ENCODE measurements around the gene SPACA6. TPM values are rescaled to one million over a fixed set of nuclear protein-coding genes. Genes with fewer than 3 reads are reported as not detected.
"Not testable (repeated sequence)": the region's sequence is repeated elsewhere in the genome, so short reads cannot be mapped to it uniquely, and the experiment has no call there.

Gene SPACA6, protein sequence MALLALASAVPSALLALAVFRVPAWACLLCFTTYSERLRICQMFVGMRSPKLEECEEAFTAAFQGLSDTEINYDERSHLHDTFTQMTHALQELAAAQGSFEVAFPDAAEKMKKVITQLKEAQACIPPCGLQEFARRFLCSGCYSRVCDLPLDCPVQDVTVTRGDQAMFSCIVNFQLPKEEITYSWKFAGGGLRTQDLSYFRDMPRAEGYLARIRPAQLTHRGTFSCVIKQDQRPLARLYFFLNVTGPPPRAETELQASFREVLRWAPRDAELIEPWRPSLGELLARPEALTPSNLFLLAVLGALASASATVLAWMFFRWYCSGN
- 1 to 10 TPM; 5.5 to 9.9 (median 6.9) TPM for total RNA-seq
- total RNA-seq (2013) = 1.8 TPM
- 1.0 to 4.1 (median 2.5) reads per million in 29 experiments for total RNA-seq

DNA sequence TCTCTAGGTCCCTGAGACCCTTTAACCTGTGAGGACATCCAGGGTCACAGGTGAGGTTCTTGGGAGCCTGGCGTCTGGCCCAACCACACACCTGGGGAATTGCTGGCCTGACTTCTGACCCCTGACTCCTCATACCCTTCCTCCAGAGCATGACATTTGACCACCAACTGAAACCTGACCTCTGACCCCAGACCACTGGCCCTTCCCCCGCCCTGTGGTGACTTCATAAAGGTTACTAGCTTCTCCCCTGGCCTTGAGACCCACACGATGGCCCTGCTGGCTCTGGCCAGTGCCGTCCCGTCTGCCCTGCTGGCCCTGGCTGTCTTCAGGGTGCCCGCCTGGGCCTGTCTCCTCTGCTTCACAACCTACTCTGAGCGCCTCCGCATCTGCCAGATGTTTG, at the start of gene SPACA6:
Gene SPACA6 (plus strand): TSS at position 71 of the 400 bp plus-strand sequence. CDS start 197 bp downstream, at position 268.
- H3K9me3 Mint-ChIP-seq = no peaks in the 10 kb centered on the region
- peaks cover 0 to 4% of the 10 kb centered on the region in 2 donors for H3K27me3 Mint-ChIP-seq
- no peak for ATAC-seq (replicated peaks in 1 of 4)
- POLR2A ChIA-PET = no interaction called here
- Histone ChIP-seq H3K4me3 (ENCODE audit: control insufficient read depth in 1 of 2, extremely low read depth in 1 of 2, low read length in 1 of 2) (no peak within 1 kb of the TSS), H3K27ac (ENCODE audit: low read length) (no peak within 1 kb of the TSS), H3K9me3 (no peaks in the 10 kb centered on the region), H3K27me3 (replicated peaks in 1 of 2; ENCODE audit: control insufficient read depth in 2 of 2, extremely low read depth in 1 of 2, insufficient read depth in 2 of 2, low read length in 1 of 2) (peaks cover 0 to 22% of the 10 kb centered on the region in 2 experiments), H3K36me3 (ENCODE audit: control insufficient read depth in 2 of 2, extremely low read depth in 1 of 2, insufficient read depth in 1 of 2, low read length in 1 of 2) (no peaks in the 10 kb centered on the region), H3K4me1 (ENCODE audit: control insufficient read depth in 1 of 2, extremely low read depth in 1 of 2, insufficient read depth in 2 of 2, low read length in 2 of 2) (peaks cover 2 to 29% of the 10 kb centered on the region in 2 experiments)
- peaks cover 7% of the 10 kb centered on the region for H3K36me3 Mint-ChIP-seq
- DNase-seq = no peak
- CTCF ChIA-PET = no interaction called here
- no peak within 1 kb of the TSS for H3K27ac Mint-ChIP-seq
- H3K4me3 Mint-ChIP-seq = peak within 1 kb of the TSS in 2 of 3 donors; percentile 19 to 27
- peaks cover 13 to 26% (median 18%) of the 10 kb centered on the region in 3 donors for H3K4me1 Mint-ChIP-seq
- 86% methylated on average over 5 of the region's 8 CpGs for WGBS (ENCODE audit: insufficient coverage)

DNA sequence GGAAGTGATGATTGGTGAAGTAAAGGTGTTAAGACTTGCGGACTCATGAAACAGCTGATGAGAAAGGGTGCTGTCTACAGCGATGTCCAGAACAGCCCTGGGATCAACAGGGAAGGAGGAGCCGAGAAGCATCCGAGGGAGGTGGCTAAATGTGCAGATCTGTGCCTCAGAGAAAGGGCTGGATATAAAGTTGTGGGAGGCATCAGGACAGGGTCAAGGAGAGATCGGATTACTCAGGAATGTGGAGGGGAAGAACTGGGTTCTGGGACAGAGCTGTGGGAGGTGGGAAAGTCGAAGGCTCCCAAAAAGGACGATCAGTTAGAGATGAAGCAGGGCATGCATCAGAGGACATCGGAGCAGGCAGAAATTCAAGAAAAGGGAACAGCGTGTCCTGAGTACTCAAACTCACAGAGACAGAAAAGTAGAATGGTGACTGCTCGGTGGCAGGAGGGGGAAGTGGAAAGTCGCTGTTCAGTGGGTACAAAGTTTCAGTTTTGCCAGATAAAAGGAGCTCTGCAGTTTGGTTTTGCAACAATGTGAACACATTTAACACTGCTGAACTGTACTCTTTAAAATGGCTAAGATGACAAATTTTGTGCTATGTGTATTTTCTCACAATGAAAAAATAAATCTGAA, 48.4 kb upstream of the SPACA6 start:
- ChIA-PET POLR2A (no interaction called here), CTCF (no interaction called here)
- H3K4me3 ChIP-seq (ENCODE audit: control insufficient read depth in 1 of 2, extremely low read depth in 1 of 2, low read length in 1 of 2) = no peak overlapping the region
- H3K27me3 Mint-ChIP-seq = peaks cover 16 to 42% of the 10 kb centered on the region in 2 donors
- DNase-seq = no peak
- H3K27ac Mint-ChIP-seq = no peak overlapping the region
- WGBS (ENCODE audit: insufficient coverage) = 53% methylated on average over 10 of the region's 11 CpGs
- ATAC-seq (replicated peaks in 1 of 4) = no peak
- no peaks in the 10 kb centered on the region for H3K9me3 ChIP-seq
- H3K4me1 Mint-ChIP-seq = peaks cover 0 to 8% (median 0%) of the 10 kb centered on the region in 3 donors
- no peak overlapping the region for H3K4me3 Mint-ChIP-seq
- H3K27ac ChIP-seq (ENCODE audit: low read length) = no peak overlapping the region
- H3K36me3 Mint-ChIP-seq = no peaks in the 10 kb centered on the region
- no peaks in the 10 kb centered on the region for H3K36me3 ChIP-seq (ENCODE audit: control insufficient read depth in 2 of 2, extremely low read depth in 1 of 2, insufficient read depth in 1 of 2, low read length in 1 of 2)
- no peaks in the 10 kb centered on the region for H3K4me1 ChIP-seq (ENCODE audit: control insufficient read depth in 1 of 2, extremely low read depth in 1 of 2, insufficient read depth in 2 of 2, low read length in 2 of 2)
- no peaks in the 10 kb centered on the region for H3K9me3 Mint-ChIP-seq
- peaks cover 0 to 28% of the 10 kb centered on the region in 2 experiments for H3K27me3 ChIP-seq (replicated peaks in 1 of 2; ENCODE audit: control insufficient read depth in 2 of 2, extremely low read depth in 1 of 2, insufficient read depth in 2 of 2, low read length in 1 of 2)

DNA sequence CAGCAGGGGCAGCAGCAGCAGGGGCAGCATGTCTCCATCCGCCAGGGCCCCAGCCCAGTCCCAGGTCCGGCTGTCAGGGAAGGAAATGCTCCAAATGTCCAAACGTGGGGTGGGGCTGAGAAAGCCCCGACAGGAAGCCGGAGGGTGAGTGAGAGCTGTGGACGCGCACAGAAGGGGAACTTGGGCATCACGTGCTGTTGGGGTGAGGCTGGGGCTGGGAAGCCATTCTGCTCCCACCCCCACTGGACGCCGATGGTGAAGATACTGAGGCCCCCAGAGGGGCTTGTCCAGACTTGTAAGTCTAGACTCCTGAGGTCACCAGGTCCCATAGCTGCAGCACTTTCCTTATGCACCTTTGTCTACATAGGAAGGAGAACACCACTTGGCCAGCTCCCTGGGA, 46.4 kb upstream of the SPACA6 start, which contains the start of gene SIGLEC14:
Gene SIGLEC14 (minus strand): TSS at position 96 of the 400 bp plus-strand sequence. CDS start 66 bp downstream, at position 30.
- H3K4me1 Mint-ChIP-seq; H3K36me3 Mint-ChIP-seq; H3K9me3 ChIP-seq; DNase-seq; H3K4me3 ChIP-seq (ENCODE audit: control insufficient read depth in 1 of 2, extremely low read depth in 1 of 2, low read length in 1 of 2); POLR2A ChIA-PET; H3K4me1 ChIP-seq (ENCODE audit: control insufficient read depth in 1 of 2, extremely low read depth in 1 of 2, insufficient read depth in 2 of 2, low read length in 2 of 2); H3K9me3 Mint-ChIP-seq; H3K27ac Mint-ChIP-seq; H3K36me3 ChIP-seq (ENCODE audit: control insufficient read depth in 2 of 2, extremely low read depth in 1 of 2, insufficient read depth in 1 of 2, low read length in 1 of 2); CTCF ChIA-PET; H3K27ac ChIP-seq (ENCODE audit: low read length); H3K4me3 Mint-ChIP-seq; ATAC-seq (replicated peaks in 1 of 4): not testable (repeated sequence)
- 6% methylated on average over 2 of the region's 10 CpGs for WGBS (ENCODE audit: insufficient coverage)
- H3K27me3 Mint-ChIP-seq = peaks cover 26 to 41% of the 10 kb centered on the region in 2 donors
- peaks cover 0 to 28% of the 10 kb centered on the region in 2 experiments for H3K27me3 ChIP-seq (replicated peaks in 1 of 2; ENCODE audit: control insufficient read depth in 2 of 2, extremely low read depth in 1 of 2, insufficient read depth in 2 of 2, low read length in 1 of 2)

DNA sequence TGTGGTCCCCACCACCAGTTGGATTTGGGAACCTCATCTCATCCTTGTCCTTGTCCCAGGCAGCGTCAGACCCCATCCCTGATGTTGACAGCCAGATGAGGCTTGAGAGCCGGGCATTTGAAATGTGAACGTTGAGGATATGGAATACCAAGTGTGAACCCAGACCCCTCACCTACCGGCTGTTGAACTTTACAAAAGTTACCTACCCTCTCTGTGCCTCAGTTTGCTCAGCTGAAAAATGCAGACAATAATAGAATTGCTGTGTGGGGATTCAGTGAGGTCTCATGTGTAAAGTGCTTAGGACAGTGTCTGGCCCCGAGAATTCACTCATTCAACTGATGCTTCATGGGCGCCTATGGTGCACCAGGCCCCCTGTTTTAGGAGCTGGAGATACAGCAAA, 45.8 kb upstream of the SPACA6 start:
- ChIA-PET CTCF (no interaction called here), POLR2A (no interaction called here)
- Histone ChIP-seq H3K36me3 (ENCODE audit: control insufficient read depth in 2 of 2, extremely low read depth in 1 of 2, insufficient read depth in 1 of 2, low read length in 1 of 2) (no peaks in the 10 kb centered on the region), H3K4me1 (ENCODE audit: control insufficient read depth in 1 of 2, extremely low read depth in 1 of 2, insufficient read depth in 2 of 2, low read length in 2 of 2) (no peaks in the 10 kb centered on the region), H3K27me3 (replicated peaks in 1 of 2; ENCODE audit: control insufficient read depth in 2 of 2, extremely low read depth in 1 of 2, insufficient read depth in 2 of 2, low read length in 1 of 2) (peaks cover 0 to 28% of the 10 kb centered on the region in 2 experiments), H3K4me3 (ENCODE audit: control insufficient read depth in 1 of 2, extremely low read depth in 1 of 2, low read length in 1 of 2) (no peak overlapping the region), H3K9me3 (no peaks in the 10 kb centered on the region), H3K27ac (ENCODE audit: low read length) (no peak overlapping the region)
- Mint-ChIP-seq H3K36me3 (no peaks in the 10 kb centered on the region), H3K27ac (no peak overlapping the region), H3K4me1 (peaks cover 0 to 8% (median 0%) of the 10 kb centered on the region in 3 donors), H3K27me3 (peaks cover 30 to 46% of the 10 kb centered on the region in 2 donors), H3K4me3 (no peak overlapping the region), H3K9me3 (no peaks in the 10 kb centered on the region)
- DNase-seq = no peak
- WGBS (ENCODE audit: insufficient coverage) = 89% methylated on average over 4 of the region's 6 CpGs
- ATAC-seq (replicated peaks in 1 of 4) = no peak

DNA sequence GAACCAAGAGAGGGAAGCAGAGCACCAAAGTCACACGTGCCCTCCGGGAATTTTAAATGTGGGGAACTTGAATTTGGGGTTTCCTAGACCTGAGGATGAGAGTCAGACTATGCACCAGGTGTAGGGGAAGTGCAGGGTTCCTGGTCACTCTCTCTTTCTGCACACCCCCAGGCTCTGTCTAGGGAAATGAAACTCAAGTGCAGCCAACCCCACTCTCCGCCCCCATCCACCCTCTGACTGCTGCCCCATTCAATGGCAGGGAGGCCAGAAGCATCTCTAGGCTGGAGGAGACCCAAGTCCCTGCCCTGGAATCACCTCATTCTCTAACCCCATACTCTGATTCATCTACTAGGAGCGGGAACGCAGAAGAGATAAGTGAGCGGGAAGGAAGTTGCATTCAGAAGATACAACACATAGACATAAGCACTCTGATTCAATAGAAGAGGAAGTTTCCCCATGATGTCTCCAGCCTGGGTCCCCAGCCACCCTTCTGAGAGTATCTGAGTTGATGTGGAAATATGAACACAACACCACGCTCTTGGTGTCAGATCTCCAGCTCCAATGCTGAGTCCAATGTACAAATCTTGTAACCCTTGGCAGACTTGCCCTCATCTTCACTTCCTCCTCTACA, 41.8 kb upstream of the SPACA6 start:
- ChIA-PET CTCF (interaction anchor here in 1 of 2 donors (0.9 kb wide), 1 partner anchor 180 kb away, joined by 3 read pairs; no protein-coding TSS in a partner anchor), POLR2A (no interaction called here)
- H3K9me3 Mint-ChIP-seq = peaks cover 0 to 6% (median 6%) of the 10 kb centered on the region in 3 donors
- Histone ChIP-seq H3K9me3 (no peaks in the 10 kb centered on the region), H3K4me3 (ENCODE audit: control insufficient read depth in 1 of 2, extremely low read depth in 1 of 2, low read length in 1 of 2) (no peak overlapping the region), H3K4me1 (ENCODE audit: control insufficient read depth in 1 of 2, extremely low read depth in 1 of 2, insufficient read depth in 2 of 2, low read length in 2 of 2) (no peaks in the 10 kb centered on the region), H3K27me3 (replicated peaks in 1 of 2; ENCODE audit: control insufficient read depth in 2 of 2, extremely low read depth in 1 of 2, insufficient read depth in 2 of 2, low read length in 1 of 2) (peaks cover 0 to 12% of the 10 kb centered on the region in 2 experiments), H3K36me3 (ENCODE audit: control insufficient read depth in 2 of 2, extremely low read depth in 1 of 2, insufficient read depth in 1 of 2, low read length in 1 of 2) (no peaks in the 10 kb centered on the region), H3K27ac (ENCODE audit: low read length) (no peak overlapping the region)
- no peak overlapping the region for H3K4me3 Mint-ChIP-seq
- peaks cover 36 to 40% of the 10 kb centered on the region in 2 donors for H3K27me3 Mint-ChIP-seq
- H3K36me3 Mint-ChIP-seq = no peaks in the 10 kb centered on the region
- 63% methylated on average over 2 of the region's 7 CpGs for WGBS (ENCODE audit: insufficient coverage)
- H3K27ac Mint-ChIP-seq = no peak overlapping the region
- ATAC-seq (replicated peaks in 1 of 4) (no peak), DNase-seq (no peak)
- H3K4me1 Mint-ChIP-seq = no peaks in the 10 kb centered on the region

DNA sequence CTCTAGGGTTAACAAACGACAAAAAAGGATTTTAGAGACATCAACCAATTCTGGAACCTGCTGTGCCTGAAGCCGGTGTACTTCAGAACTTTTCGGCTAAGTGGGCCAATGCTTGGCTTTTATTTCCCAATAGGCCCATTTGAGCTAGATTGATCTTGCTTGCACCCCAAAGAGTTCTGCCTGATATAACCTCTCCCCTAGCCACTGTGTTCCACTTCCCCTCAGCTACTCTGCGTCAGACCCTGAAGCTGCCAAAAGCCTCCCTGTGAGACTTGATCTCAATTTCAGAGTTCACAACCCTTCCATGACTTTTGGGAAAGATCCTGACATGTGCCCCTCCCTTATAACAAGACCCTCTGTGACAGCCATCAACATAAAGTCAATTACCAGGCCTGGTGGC, 40.9 kb upstream of the SPACA6 start:
- Mint-ChIP-seq H3K4me3 (no peak overlapping the region), H3K27me3 (peaks cover 40 to 41% of the 10 kb centered on the region in 2 donors), H3K4me1 (peaks cover 5 to 8% (median 5%) of the 10 kb centered on the region in 3 donors), H3K36me3 (no peaks in the 10 kb centered on the region), H3K27ac (no peak overlapping the region), H3K9me3 (peaks cover 0 to 6% (median 6%) of the 10 kb centered on the region in 3 donors)
- Histone ChIP-seq H3K36me3 (ENCODE audit: control insufficient read depth in 2 of 2, extremely low read depth in 1 of 2, insufficient read depth in 1 of 2, low read length in 1 of 2) (no peaks in the 10 kb centered on the region), H3K27me3 (replicated peaks in 1 of 2; ENCODE audit: control insufficient read depth in 2 of 2, extremely low read depth in 1 of 2, insufficient read depth in 2 of 2, low read length in 1 of 2) (peaks cover 0 to 6% of the 10 kb centered on the region in 2 experiments), H3K4me3 (ENCODE audit: control insufficient read depth in 1 of 2, extremely low read depth in 1 of 2, low read length in 1 of 2) (no peak overlapping the region), H3K9me3 (no peaks in the 10 kb centered on the region), H3K4me1 (ENCODE audit: control insufficient read depth in 1 of 2, extremely low read depth in 1 of 2, insufficient read depth in 2 of 2, low read length in 2 of 2) (no peaks in the 10 kb centered on the region), H3K27ac (ENCODE audit: low read length) (no peak overlapping the region)
- ATAC-seq (replicated peaks in 1 of 4) = no peak
- POLR2A ChIA-PET = no interaction called here
- 85% methylated on average over 4 of the region's 4 CpGs for WGBS (ENCODE audit: insufficient coverage)
- CTCF ChIA-PET = interaction anchor here (0.6 to 0.9 kb wide), 2 partner anchors 181 to 1461 kb away, joined by 3 read pairs; no protein-coding TSS in a partner anchor
- no peak for DNase-seq

Measured in T-cell (primary cell).